GM19397 (cell line): ENCODE data around the gene NHSL2.
"Not testable (repeated sequence)": the region's sequence is repeated elsewhere in the genome, so short reads cannot be mapped to it uniquely, and the experiment has no call there.

ENCODE experiments used
- ATAC-seq: cut with Tn5 transposase; IDR thresholded peaks from one replicate; pipeline ENCODE4 v1.9.1; 2021; ENCODE audit warnings: mild to moderate bottlenecking, moderate library complexity; ENCODE audit not compliant: unreplicated experiment

NHSL2 gene

DNA sequence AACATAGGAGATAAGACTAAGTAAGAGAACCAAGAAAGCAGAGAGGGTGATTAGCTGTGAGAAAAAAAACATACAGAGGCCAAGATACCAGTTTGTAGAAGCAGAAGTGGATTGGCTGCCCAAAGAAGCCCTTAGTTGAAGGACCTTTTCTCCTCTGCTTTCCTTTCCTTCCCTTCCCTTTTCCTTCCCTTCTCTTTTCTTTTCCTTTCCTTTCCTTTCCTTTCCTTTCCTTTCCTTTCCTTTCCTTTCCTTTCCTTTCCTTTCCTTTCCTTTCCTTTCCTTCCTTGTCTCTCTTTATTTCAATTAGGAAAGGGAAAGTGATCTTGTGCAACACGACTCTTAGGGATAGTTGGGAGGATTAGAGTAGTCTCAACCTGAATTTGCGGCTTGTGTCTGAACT lies 128.2 kb downstream of the NHSL2 start:
- no peak for ATAC-seq

DNA sequence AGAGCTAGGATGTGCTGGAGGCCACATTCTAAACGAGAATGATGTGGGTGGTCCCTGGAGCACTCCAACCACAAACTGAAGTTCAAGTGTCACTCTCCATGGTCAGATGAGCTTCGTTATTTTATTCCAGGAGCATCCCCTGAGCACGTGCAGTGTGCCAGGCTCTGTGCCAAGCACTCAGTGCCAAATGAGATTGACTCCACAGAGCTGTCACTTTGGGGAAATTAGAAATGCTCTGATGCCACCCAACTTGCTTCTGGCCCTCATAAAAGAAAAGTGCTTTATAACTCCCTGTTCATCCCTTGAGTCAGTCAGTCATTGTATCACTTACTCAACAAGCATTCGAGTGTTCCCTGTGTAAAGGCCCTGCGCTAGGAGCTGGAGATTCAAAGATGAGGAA lies 129.9 kb downstream of the NHSL2 start:
- ATAC-seq: no peak

DNA sequence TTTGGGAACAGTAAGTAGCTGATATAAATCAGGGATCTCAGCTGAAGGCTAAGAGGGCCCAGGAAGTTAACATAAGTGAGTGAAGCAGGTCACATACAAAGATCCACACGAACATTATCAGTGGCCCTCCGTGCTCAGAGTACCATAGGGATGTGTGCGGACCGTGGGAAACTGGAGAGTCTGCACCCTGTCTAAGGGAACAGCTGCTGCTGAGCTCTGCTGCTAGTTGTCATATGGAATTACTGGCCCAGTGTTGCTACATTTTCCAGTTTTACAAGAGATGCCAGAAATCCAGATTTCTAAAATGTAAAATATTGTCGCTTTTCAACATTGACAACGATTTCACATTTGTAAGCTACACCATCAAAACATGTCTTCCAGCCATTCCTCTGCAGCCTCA lies 130.5 kb downstream of the NHSL2 start:
- ATAC-seq: no peak

DNA sequence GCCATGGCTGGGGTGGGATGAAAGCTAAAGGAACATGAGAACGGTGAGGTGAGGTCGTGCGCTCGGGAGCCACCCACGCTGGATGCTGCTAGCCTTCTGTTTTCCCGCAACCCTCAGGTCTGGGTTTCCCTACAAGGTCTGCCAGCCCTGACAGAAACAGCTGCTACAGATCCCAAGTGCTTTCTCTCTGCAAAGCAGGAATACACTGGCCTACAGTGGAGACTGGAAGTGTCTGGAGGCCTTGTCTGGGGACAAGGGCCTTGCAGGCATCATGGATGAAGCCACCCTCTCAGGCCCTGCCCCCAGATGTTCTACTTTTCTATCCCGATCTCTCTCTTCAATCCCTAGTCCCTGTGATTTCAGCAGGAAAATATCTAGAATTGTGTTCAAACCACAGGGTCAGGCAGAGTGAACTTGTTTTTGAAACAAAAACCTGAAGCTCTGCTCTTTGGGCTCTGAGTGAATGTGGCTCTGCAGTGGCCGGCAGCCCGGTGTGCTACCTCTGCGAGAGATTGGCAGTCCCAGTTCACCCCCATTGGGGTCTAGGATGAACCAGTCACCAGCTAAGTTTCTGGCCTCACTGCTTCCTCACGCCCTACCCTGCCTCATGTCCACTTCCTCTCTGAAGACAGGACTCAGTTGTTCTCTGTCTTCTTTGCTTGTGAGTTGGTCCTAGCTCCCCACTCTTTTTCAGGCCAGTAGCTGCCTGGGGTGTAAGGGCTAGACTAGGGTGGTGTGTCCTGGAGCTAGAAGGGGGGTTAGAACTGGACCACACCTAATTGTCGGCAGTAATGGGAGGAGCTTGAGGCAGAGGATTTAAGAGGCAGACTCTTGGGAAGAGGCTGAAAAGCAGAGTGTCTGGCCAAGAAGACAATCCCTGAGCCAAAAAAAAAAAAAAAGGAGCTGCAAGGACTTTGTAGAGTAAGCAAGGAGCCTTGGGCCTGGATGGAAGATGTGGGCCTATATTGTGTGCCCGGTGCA lies 131.5 kb downstream of the NHSL2 start:
- no peak for ATAC-seq

DNA sequence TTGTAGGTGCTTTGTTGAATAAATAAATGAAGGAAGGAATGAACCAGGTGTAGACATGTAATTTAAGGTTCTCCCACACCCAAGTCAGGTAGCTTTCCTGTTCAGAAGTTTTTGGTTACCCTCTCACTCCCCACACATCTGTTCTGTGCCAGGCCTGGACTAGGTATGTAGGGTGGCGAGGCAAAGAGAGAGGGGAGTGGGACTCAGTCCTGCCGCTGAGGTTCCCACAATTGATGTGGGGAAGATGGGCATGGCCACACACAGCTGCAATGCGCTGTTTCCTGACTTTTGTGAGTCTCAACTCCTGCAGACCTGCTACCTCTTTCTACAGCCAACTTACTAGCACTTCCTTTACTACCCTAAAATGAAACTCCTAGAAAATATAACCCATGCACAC lies 132.2 kb downstream of the NHSL2 start:
- ATAC-seq: no peak

DNA sequence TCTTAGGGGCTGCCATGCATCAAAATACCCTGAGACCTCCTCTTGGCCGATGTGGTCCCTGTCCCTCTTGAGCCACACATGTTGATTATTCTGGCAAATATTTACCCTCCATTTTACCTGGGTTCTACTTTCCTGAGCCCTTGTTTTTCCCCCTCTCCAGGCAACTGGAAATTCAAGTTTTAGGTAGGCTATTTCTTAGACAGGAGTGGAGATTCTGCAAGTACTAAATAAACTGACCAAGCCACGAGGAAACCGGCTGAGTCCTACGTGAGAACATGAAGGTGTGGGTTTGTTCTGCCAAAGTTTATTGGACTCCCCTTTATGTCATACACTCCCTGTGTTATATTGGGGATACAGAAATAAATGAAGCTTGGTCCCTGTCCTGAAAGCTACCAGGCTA lies 133.0 kb downstream of the NHSL2 start:
- no peak for ATAC-seq

DNA sequence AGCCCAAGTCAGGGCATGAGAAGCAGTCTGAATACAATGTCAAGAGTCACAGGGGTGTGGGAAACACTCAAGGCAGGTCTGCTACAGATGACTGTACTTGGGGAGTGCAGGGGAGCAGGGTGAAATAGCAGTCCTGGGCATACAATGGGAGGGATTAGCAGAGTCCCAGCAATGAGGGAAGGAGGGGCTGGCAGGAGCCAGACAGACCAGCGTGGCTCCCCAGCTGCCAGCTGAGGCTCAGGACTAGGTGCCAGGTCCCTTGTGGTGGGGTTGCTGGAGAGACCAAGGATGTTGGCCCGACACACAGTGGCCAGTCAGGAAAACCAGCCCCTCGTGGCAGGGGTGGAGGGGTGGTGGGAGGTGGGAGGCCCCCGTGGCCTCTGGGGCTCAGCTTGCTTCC lies 134.5 kb downstream of the NHSL2 start:
- ATAC-seq: no peak

DNA sequence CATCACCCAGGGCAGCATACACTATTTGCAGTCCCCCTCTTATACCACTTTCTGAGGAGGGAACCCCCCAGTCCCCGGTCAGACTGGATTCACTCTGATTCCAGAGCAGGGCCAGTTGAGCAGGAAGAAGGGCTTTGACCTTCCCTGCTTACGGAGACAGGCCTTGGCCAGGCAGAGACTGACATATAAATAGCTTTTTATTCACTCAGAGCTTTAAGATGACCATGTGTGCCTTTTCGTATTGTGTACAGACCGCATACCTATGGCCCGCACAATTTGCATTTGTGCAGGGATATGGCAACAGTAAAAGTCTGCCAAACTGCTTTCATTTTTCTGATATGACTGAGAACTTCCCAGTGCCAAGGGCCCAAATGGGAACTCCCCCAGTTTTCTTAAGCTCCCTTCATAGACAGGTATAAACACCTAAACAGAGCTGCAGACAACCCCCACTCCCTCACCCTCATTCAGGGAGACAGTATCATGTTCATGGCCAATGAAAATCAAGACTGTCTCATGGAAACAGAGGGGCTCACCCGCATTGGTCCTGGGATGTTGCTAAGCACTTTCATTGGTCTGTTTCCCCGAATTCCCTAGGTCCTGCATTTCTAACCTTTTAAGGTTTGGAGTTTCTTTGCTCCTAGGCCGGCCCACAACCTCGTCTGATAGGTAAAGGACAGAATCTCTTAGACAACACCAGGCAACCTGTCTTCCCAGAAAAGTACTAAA lies 135.1 kb downstream of the NHSL2 start:
- ATAC-seq: no peak

DNA sequence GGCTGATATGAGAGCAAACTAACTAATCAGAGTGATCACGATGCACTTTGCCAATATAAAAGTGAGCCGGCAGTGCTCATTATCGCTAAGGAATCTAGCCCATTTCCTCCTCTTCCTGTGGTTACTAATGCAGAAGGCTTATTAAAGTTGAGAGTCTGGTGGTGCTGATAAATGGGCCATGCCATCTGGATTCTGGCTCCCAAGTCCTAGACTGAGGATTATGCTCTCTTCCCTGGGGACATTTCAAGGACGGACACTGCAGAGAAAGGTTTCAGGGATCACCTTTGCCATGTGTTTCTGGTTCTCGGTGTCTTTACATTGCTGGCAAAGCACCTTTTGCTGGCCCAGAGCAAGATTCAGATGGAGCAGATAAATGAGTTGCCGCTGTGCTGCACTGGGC lies 135.8 kb downstream of the NHSL2 start:
- no peak for ATAC-seq

DNA sequence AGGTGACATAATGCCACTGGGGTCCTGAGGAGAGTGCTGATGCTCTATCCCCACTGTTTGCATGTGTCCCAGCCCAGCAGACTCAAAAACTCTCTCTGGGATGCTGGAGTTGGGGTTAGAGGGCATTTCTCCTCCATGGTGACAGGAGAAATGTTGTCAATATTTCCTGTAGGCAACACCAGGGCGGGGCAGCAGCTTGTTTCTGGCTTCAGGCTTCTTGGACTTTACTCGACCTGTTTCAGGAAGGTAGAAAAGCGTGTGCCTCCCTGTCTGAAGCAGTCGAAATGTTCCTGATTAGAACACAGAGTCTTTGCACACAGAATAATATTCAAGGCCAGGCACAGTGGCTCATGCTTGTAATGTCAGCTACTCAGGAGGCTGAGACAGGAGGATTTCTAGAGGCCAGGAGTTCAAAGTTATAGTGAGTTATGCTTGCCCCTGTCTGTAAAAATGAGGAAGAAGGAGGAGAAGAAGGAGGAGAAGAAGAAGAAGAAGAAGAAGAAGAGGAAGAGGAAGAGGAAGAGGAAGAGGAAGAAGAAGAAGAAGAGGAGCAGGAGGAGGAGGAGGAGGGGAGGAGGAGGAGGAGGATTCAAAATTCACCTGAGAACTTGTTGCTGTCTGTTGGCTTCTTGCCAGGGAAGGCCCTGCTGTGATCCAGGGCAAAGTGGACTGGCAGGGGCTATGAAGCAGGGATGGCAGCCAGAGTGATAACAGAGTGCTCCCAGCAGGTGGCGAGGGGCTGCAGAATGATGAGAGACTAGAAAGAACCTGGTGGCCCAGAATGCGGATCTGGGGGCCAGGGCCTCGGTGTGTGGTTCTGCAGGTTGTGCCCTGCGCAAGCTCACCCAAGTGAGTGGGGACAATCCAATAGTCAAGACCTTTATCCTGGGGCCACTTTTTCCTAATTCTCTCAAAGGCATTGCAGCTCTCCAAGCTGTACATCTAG lies 138.1 kb downstream of the NHSL2 start:
- no peak for ATAC-seq

DNA sequence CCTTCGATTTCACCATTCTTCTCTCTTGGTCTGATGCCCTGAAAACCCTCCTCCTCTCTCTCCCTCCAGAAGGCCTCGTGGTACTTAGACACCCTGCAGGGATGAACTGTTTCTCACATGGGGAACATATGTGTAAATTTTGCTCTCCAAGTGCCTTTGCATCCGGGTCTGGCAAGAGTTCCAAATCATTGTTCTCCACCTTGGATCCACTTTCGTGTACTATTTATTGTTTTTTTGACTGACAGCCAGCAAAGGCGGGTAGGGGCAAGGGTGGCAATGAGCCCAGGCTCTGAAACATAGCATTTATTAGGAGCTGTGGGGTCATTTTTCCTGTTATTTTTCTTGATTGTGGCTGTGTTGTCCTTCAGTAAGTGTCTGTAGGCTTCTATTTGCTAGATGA lies 139.4 kb downstream of the NHSL2 start:
- no peak for ATAC-seq

DNA sequence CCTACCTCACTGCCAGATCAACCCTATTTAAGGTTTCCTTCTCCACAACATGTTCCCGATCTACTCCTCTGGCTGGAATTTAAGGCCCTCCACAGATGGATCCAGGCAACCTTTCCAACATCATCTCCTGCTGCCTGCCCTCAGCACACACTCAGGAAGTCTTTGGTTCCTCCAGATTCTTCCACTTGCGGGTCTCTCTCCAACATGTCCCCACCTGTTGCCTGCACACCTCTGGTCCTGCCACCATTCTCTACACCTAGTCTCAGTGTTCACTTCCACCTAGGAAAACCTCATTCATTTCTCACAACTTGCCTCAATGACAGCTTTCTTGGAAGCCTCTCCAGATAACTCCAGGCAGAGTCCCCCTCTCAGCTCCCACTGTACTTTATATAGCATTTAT lies 140.9 kb downstream of the NHSL2 start:
- ATAC-seq: no peak

DNA sequence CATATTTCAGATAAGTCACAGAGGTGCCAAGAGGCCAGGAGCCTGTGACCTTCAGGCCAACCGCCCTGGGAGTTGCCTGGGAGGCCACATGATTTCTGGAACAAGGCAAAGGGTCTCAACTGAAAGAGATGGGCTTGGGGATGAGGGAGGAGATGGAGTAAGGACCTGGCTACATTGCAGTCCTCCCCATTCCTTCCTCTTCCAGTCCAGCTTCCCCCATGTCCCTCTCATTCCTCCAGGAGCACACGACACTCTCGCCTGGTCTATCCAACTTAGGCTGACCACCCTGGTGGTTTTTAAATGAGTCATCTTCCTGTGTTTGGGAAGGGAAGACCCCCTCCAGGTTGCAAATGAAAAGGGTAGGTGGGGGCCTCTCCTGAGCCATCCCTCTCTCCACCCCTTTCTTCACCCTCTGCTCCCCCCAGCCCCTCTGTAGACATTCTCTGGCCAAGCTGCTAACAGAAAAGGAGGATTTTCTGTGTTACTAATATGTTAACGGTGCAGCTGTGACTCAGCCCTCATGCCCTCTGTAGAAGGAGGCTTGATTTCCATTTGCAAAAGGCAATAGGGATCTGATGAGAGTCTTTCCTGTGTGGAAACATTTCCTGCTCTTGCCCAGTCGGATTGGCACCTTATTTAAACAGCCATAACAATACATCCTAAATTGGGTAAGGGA lies 141.9 kb downstream of the NHSL2 start:
- ATAC-seq: no peak

DNA sequence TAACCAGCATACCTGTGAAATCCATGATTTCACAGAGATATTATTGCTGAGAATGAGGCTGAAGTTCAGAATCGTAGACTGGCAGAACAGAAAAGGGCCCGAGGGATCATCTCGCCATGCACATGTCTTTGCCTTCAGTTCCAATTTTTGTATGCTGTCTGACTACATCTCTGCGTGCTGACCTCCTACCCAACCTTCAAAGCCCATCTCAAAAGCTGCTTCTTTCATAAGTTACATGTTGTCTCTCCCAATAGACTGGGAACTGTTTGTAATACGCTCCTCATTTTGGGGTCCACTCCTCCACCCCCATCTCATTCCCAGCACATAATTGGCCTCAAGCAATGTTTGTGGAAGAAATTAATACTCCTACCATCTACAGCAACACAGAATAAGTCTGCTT lies 142.9 kb downstream of the NHSL2 start:
- ATAC-seq: no peak

DNA sequence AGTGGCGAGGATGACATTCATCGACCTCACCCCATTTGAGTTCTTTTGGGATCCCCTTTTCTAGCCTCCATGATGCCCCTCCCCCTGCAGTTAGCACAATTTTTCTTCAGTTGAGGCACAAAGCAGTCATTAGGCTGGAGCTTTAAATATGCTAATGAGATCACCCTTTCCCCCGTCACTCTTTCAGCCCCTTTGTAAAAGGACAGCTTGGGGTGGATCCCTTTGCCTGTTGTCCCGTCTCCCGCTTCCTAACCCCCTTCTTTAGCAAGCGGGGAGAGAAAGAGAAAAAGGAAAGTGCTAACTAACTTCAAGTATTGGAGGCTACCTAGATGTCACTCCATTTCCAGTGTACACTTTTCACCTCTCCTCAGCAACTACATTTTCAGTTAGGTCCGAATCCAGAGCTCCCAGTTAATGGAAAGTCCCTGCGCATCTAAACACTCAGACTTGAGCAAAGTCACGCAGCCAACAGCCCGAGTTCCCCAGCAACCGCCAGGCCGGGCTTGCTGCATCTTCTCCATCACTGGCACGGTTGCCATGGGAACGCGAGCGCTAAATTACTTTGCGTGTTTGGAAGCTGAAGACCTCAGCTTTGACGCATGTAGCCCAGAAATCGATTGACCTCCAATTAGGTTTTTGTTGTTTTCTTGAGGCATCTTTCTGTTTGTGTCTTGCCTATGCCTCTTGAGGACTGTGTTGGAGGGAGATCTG lies 144.3 kb downstream of the NHSL2 start:
- ATAC-seq: no peak

DNA sequence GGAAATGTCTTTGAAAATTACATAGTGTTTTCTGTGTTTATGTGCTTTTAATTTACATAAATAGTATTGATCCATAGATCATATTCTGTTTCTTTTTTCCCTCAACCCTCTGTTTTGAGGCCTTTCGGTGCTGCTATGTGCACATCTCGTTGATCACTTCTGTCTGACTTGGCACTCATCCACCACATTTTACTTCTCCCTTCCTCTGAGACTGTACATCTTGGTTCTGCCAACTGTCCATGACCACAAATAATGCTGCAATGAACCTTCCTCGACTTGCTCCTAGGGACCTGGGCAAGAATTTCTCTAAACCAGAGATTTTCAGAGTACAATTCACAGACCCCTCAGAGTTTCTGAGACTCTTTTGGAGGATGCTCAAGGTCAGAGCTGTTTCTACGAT lies 146.7 kb downstream of the NHSL2 start:
- ATAC-seq: no peak

DNA sequence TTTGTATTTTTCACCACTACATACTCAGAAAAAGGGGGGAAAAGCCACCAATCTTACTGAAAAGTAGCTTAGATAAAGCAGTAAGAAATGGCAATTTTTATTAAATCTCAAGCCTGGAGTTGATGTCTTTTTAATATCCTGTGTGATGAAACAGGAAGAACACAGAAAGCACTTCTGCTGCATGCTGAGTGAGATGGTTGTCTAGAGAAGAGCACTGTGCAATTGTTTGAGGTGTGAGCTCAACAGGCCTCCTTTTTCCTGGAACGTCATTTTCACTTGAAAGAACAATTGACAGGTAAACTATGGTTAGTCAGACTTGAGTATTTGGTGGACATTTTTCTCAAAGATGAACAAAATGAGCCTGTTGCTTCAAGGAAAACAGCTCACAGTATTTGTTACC lies 147.2 kb downstream of the NHSL2 start:
- ATAC-seq: no peak

DNA sequence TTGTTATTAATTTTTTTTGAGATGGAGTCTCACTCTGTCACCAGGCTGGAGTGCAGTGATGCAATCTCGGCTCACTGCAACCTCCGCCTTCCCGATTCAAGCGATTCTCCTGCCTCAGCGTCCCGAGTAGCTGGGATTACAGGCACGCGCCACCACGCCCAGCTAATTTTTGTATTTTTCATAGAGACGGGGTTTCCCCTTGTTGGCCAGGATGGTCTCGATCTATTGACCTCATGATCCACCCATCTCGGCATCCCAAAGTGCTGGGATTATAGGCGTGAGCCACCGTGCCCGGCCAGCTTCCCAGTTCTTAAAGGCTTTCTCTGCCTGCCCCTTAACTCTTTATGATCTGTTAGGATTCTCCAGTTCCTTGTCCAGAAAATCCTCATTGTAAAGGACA lies 147.7 kb downstream of the NHSL2 start:
- ATAC-seq: not testable (repeated sequence)

DNA sequence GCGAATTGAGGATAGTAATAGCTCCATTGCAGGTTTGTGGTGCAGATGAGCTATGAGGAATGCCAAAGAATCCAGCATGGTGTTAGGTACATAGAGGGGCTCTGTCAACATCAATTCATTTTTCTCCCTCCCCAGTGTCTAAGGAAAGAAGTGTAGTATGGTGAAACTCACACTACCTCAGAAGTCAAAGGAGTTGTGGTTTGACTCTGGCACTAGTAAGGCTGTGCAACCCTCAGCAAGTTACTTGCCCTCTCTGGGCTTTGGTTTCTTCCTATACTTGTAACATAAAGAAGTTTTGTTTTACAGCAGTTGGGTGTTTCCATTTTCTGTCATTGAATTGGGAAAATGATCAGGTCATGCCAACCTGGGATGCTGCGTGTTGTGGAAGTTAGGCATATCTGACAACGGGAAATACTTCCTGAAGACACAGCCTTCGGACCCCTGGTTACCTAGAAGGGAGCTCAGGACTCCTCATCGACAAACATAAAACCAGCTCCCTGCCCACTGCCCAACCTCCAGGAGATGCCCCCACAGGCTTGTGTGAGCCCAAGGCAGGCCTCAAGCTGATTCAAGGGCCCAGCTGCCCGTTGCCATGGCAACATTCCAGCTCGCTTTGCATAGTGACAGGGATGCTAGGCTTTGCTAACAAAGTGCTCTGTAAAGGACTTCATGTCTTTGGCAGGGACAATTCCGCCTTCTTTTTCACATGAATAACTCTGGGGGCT lies 149.7 kb downstream of the NHSL2 start:
- no peak for ATAC-seq
